GM19240 (cell line): ENCODE results near the gene SH3RF2.
"Not testable (repeated sequence)": the region's sequence is repeated elsewhere in the genome, so short reads cannot be mapped to it uniquely, and the experiment has no call there.

Experiments
- DNase-seq: peaks from one replicate; pipeline ENCODE4 v3.0.0; 2011; ENCODE audit warnings: low spot score; ENCODE audit not compliant: insufficient read length

SH3RF2 gene, protein sequence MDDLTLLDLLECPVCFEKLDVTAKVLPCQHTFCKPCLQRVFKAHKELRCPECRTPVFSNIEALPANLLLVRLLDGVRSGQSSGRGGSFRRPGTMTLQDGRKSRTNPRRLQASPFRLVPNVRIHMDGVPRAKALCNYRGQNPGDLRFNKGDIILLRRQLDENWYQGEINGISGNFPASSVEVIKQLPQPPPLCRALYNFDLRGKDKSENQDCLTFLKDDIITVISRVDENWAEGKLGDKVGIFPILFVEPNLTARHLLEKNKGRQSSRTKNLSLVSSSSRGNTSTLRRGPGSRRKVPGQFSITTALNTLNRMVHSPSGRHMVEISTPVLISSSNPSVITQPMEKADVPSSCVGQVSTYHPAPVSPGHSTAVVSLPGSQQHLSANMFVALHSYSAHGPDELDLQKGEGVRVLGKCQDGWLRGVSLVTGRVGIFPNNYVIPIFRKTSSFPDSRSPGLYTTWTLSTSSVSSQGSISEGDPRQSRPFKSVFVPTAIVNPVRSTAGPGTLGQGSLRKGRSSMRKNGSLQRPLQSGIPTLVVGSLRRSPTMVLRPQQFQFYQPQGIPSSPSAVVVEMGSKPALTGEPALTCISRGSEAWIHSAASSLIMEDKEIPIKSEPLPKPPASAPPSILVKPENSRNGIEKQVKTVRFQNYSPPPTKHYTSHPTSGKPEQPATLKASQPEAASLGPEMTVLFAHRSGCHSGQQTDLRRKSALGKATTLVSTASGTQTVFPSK

DNA sequence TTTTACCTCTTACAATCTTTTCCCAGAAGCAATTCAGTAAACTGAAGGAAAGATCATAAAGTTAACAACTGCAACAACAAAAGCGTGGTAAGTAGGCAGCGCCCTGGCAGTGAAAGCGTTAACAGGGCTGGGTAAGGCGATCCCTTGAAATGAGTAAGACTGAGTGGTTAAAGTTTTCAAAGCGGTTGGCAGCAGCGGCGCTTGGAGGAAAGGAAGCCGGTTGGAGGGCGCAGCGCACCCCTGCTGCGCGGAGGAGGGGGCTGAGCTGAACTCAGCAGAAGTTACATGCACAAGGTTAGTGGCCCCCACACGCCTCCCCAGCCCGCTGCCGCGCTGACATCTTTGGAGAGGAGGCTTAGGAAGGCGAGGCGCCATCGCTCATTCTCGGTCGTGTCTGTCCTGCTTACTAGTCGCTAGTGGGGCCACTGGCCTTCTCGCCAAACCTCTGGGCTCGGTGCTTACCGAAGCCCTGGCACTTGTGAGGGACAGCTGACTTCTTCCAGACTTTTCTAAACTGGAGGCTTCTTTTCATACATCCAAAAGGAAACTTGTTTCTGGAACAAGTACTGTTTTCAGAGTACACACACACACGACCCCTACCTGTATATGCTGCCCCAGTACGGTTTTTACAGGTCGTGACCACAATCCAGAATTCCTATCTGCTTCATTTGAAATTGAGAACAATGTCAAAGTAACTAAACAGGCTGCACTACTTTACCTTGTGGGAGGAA lies at the start of gene SH3RF2:
SH3RF2 (plus strand) TSS at position 178 of the 731 bp plus-strand sequence. CDS start 1,351 bp downstream, outside the sequence.
- no peak for DNase-seq

- DNase-seq: no peak
These were observed 49.2 kb upstream of the SH3RF2 start for GRCh38 chr5:145887217-145887616.

DNA sequence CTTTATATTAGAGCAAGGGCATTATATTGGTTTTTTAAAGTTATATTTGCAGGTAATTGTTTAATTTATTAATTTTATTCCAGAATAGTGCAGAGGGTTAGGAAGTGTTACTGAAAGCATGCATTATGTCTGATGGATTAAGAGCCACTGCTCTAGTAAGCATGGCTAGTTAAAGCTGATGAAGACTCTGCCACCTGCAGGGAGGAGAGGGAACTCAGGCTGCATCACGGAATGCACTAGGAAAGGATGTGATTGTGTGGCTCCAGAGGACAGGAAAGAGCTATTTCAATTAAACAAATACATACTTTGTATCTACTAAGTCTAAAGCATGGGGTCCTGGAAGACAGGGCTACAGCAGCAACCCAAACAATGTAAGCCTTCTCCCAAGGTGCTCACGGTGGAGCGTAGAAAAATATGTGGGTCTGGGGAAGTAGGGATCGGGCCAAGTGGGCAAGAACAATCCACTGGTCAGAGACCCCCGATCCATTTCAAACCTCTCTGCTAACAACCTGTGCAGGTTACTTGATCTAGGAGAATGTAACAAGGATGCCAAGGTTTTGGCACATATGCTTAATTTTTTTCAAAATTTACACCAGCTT lies 48.3 kb upstream of the SH3RF2 start:
- DNase-seq: no peak

- no peak for DNase-seq
These were observed 46.8 kb upstream of the SH3RF2 start for GRCh38 chr5:145889611-145890010.

DNA sequence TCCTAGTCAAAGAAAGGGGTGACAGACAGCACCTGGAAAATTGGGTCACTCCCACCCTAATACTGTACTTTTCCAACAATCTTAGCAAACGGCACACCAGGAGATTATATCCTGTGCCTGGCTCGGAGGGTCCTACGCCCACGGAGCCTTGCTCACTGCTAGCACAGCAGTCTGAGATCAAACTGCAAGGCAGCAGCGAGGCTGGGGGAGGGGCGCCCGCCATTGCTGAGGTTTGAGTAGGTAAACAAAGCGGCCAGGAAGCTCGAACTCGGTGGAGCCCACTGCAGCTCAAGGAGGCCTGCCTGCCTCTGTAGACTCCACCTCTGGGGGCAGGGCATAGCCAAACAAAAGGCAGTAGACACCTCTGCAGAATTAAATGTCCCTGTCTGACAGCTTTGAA lies 45.0 kb upstream of the SH3RF2 start:
- not testable (repeated sequence) for DNase-seq

GRCh38 chr5:145898171-145898570 lies 38.2 kb upstream of the SH3RF2 start:
- no peak for DNase-seq

GRCh38 chr5:145902421-145902820 lies 34.0 kb upstream of the SH3RF2 start:
- no peak for DNase-seq

- DNase-seq: no peak
These were observed 33.3 kb upstream of the SH3RF2 start for GRCh38 chr5:145903113-145903512.

GRCh38 chr5:145903867-145904266 lies 32.5 kb upstream of the SH3RF2 start:
- no peak for DNase-seq

DNA sequence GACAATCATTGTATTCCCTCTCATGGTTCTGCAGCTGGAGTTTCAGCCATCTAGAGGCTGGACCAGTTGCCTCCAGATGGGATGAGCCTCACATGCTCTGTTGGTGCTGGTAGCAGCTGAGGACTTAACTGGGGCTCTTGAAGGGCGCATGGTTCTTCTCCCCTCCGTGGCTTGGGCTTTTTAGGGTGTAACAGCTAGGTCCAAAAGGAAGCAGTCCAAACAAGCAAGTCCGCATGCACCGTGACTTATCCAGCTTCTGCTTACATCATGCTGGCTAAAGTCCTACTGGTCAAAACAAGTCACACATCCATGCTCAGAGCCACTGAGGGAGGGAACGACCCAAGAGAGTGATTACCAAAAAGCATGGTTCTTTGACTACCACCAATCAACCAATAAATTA lies 31.6 kb upstream of the SH3RF2 start:
- DNase-seq: no peak

GRCh38 chr5:145906401-145906800 lies 30.0 kb upstream of the SH3RF2 start:
- DNase-seq: no peak

- DNase-seq: no peak
These were observed 28.0 kb upstream of the SH3RF2 start for GRCh38 chr5:145908206-145908960.

GRCh38 chr5:145911164-145911563 lies 25.2 kb upstream of the SH3RF2 start:
- DNase-seq: no peak

DNA sequence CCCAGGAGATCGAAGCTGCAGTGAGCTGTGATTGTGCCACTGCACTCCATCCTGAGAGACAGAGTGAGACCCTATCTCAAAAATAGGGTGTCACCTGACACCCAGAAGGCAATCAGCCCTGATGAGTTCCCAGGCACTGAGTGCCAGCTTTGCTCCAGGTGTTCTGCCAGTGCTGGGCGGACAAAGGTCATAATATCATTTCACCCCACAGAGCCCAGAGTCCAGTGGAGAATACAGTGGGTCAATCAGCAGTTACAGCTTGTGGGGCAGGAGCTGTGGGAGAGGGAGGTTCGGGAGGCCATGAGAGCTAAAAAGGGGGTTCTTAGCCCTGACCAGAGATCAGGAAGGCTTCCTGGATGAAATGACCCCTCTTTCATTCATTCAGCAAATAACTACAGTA lies 24.4 kb upstream of the SH3RF2 start:
- no peak for DNase-seq

DNA sequence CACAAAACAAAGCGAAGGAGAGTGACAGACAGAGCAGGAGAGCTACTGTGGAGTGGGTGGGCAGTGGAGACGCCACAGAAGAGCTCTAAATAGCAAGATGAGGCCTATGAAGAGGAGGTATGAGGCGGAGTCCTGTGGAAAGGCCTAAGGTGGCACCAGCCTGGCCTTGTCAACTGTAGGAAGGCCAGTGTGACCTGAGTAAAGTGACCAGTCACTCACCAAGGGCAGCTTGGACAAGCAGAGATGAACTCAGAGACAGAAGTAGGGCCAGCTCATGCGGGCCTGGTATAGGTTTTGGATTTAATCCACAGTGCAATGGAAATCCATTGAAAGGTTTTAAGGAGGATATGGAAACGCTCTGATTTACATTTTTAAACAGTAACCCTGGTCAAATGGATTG lies 23.8 kb upstream of the SH3RF2 start:
- DNase-seq: no peak

GRCh38 chr5:145913701-145914100 lies 22.7 kb upstream of the SH3RF2 start:
- no peak for DNase-seq

DNA sequence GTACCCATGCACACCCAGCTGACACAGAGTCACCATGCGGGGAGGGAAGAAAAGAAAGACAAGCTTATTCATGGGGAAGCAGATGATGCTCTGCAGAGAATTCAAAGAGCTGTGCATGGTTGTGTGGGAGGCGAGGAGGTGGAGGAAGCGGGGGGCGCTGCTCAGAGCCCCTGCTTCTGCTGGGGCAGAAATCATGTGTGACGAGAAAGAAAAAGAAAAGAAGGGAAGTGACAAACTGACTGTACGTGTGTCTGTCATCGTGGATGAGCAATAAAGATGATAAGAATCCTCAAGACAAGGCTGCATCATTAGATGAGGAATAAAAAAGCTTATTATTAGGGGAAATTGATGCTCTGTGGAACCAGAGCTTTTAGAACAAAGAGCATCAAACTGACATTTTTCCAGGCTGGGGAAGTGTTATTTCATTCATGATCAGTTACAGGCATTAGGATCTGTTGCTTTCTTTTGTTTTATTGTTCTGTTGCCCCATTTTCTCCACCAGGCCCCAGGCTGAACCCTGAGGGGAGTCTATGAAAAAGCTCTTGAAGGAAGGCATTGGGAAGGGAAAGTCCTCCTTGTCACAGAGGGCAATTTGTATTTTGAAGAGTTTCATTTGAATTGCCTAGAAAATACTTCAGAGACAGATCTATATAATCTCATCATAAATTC lies 20.3 kb upstream of the SH3RF2 start:
- DNase-seq: no peak

- DNase-seq: no peak
These were observed 19.1 kb upstream of the SH3RF2 start for GRCh38 chr5:145917288-145917687.

GRCh38 chr5:145918397-145918796 lies 18.0 kb upstream of the SH3RF2 start:
- DNase-seq: no peak

- no peak for DNase-seq
These were observed 17.0 kb upstream of the SH3RF2 start for GRCh38 chr5:145919413-145919812.
